HepG2 (cell line): ENCODE results near the gene B4GALT5. TPM values are rescaled to one million over a fixed set of nuclear protein-coding genes. Genes with fewer than 3 reads are reported as not detected.

Experiments
- ATAC-seq: fragments of 200-7000 bp; cut with Tn5 transposase; 3 replicates; pipeline ENCODE4 v1.9.1; 2020; ENCODE audit warnings: mild to moderate bottlenecking, moderate library complexity
- BruUV-seq: library from RNA; stranded (reverse); fragments of 400-500 nt; replicated peaks from 2 replicates; lab custom pipeline; 2021; lab: Mats Ljungman, UMichigan
- CTCF ChIA-PET: fragments of 300-600 bp; formaldehyde crosslinking; extraction: SDS; loops from one replicate; lab custom pipeline; 2021; ENCODE audit warnings: low total read pairs, inconsistent platforms, low intra/inter-chr PET ratio; lab: Yijun Ruan, JAX
- POLR2A ChIA-PET: fragments of 350-600 bp; sonication (Branson Sonifier 250); formaldehyde crosslinking; loops from one replicate; lab custom pipeline; 2020; ENCODE audit warnings: antibody characterized with exemption, inconsistent platforms; lab: Yijun Ruan, JAX
- DNase-seq: peaks from one replicate; pipeline ENCODE4 v3.0.0-alpha.2; 2015; ENCODE audit warnings: low spot score
- FAIRE-seq: peaks from 3 replicates; lab custom pipeline; 2011; peaks lifted over from hg19 to GRCh38; lab: Jason Lieb, UNC
- H2AFZ ChIP-seq: one replicate; pipeline ENCODE4 v1.6.1; 2011; ENCODE audit warnings: low read length, inconsistent platforms
- H3K27ac ChIP-seq: fragments of 300-600 bp; 3 replicates; pipeline ENCODE4 v1.8.0; 2011; ENCODE audit warnings: mixed run types, mild to moderate bottlenecking, mixed read lengths, low read length, inconsistent platforms; ENCODE audit not compliant: insufficient read depth; ENCODE audit errors: extremely low read length
- H3K27me3 ChIP-seq, 2 experiments: fragments of 200-600 bp in 1 of 2; 2 replicates in 1 of 2; 3 replicates in 1 of 2; pipeline versions ENCODE4 v1.6.0 to v1.8.0; 2011; ENCODE audit warnings: low read length in 2 of 2, mild to moderate bottlenecking in 2 of 2, moderate library complexity in 2 of 2, inconsistent platforms in 1 of 2; ENCODE audit not compliant: insufficient read depth in 2 of 2, control insufficient read depth in 1 of 2
- H3K36me3 ChIP-seq, 2 experiments: fragments of 200-600 bp in 1 of 2; replicated peaks in 1 of 2; 2 replicates in 1 of 2; 3 replicates in 1 of 2; pipeline versions ENCODE4 v1.5.1 to v1.8.0; 2011; ENCODE audit warnings: low read length in 2 of 2, inconsistent platforms in 1 of 2; ENCODE audit not compliant: insufficient read depth in 2 of 2, control insufficient read depth in 1 of 2
- H3K4me1 ChIP-seq: 2 replicates; pipeline ENCODE4 v1.5.1; 2012; ENCODE audit warnings: low read length, inconsistent platforms; ENCODE audit not compliant: insufficient read depth
- H3K4me2 ChIP-seq: 2 replicates; pipeline ENCODE4 v1.6.0; 2011; ENCODE audit warnings: low read depth, low read length, inconsistent platforms
- H3K4me3 ChIP-seq, 3 experiments: fragments of 200-600 bp in 1 of 3; sonication (generic), shearing (Covaris generic) in 1 of 3; replicated peaks in 1 of 3; 2 replicates each; pipeline ENCODE4 v1.5.1; 2011 to 2016; ENCODE audit warnings: low read length in 3 of 3, inconsistent platforms in 2 of 3, low read depth in 2 of 3, mild to moderate bottlenecking in 2 of 3, control low read depth in 1 of 3, mixed read lengths in 1 of 3; ENCODE audit not compliant: insufficient read depth in 1 of 3
- H3K79me2 ChIP-seq: one replicate; pipeline ENCODE4 v1.6.1; 2011; ENCODE audit warnings: low read length, inconsistent platforms; ENCODE audit not compliant: insufficient read depth
- H3K9ac ChIP-seq: 2 replicates; pipeline ENCODE4 v1.6.0; 2011; ENCODE audit warnings: mild to moderate bottlenecking, low read depth, low read length, inconsistent platforms; ENCODE audit not compliant: insufficient read depth
- H3K9me3 ChIP-seq: 2 replicates; pipeline ENCODE4 v1.5.1; 2012; ENCODE audit warnings: mild to moderate bottlenecking, low read length
- H4K20me1 ChIP-seq: 2 replicates; pipeline ENCODE4 v1.6.0; 2011; ENCODE audit warnings: inconsistent platforms, mild to moderate bottlenecking, low read length, moderate library complexity; ENCODE audit not compliant: insufficient read depth
- BRD4 ChIP-seq: sonication (generic); formaldehyde crosslinking; IDR thresholded peaks from 2 replicates; pipeline ENCODE4 v1.4.0; 2020; ENCODE audit warnings: missing genetic modification reagents
- MED8 ChIP-seq: sonication (generic); formaldehyde crosslinking; IDR thresholded peaks from 2 replicates; pipeline ENCODE4 v1.8.1; 2023; ENCODE audit warnings: mild to moderate bottlenecking, missing genetic modification reagents; ENCODE audit not compliant: insufficient replicate concordance
- RELA ChIP-seq: sonication (generic); formaldehyde crosslinking; IDR thresholded peaks from 2 replicates; pipeline ENCODE4 v1.4.0; 2020; ENCODE audit warnings: missing genetic modification reagents
- SRY ChIP-seq: sonication (generic); formaldehyde crosslinking; IDR thresholded peaks from 2 replicates; pipeline ENCODE4 v1.8.0; 2022; ENCODE audit warnings: mild to moderate bottlenecking, missing genetic modification reagents
- TBX2 ChIP-seq: sonication (generic); formaldehyde crosslinking; IDR thresholded peaks from 2 replicates; pipeline ENCODE4 v1.5.0; 2020; ENCODE audit warnings: missing genetic modification reagents, mild to moderate bottlenecking, borderline replicate concordance
- ZNF142 ChIP-seq: sonication (generic); formaldehyde crosslinking; IDR thresholded peaks from 2 replicates; pipeline ENCODE4 v1.4.0; 2020; ENCODE audit warnings: missing genetic modification reagents
- ZNF317 ChIP-seq: sonication (generic); formaldehyde crosslinking; IDR thresholded peaks from 2 replicates; pipeline ENCODE4 v1.5.0; 2020; ENCODE audit warnings: mild to moderate bottlenecking, missing genetic modification reagents
- ZNF496 ChIP-seq: sonication (generic); formaldehyde crosslinking; IDR thresholded peaks from 2 replicates; pipeline ENCODE4 v1.8.1; 2023; ENCODE audit warnings: mild to moderate bottlenecking, moderate library complexity, missing genetic modification reagents; ENCODE audit not compliant: insufficient replicate concordance
- WGBS: methylation state at CpG from one replicate; pipeline ENCODE4 v1.1.6; 2017; ENCODE audit warnings: low lambda C conversion rate; 5-methylcytosine and 5-hydroxymethylcytosine counted together
- in situ Hi-C: cut with HindIII; loops from 2 replicates; pipeline ENCODE4 v1.10.0; 2017; ENCODE audit warnings: low pct_unique_long_range_greater_than_20kb; ENCODE audit not compliant: extremely low pct_ligation_motif_present
- intact Hi-C: fragments of 100-400 bp; cut with micrococcal nuclease; formaldehyde crosslinking; loops from one replicate; pipeline ENCODE4 v1.10.0; 2022; ENCODE audit not compliant: unreplicated experiment
- polyA plus RNA-seq, 8 experiments: library from polyadenylated mRNA; depleted of rRNA in 3 of 8; stranded (reverse) in 7 of 8; unstranded in 1 of 8; fragments of >200 nt; fragmentation: Illumina TruSeq in 4 of 8; extraction: Trizol in 4 of 8; gene quantifications; 2 replicates each; pipeline versions ENCODE4 v1.2.1 to v1.2.3, GENCODE V29; 2011 to 2016; ENCODE audit warnings: low read depth in 4 of 8, missing spikeins in 1 of 8, mixed read lengths in 1 of 8; ENCODE audit not compliant: insufficient read depth in 1 of 8
- total RNA-seq, 5 experiments: library from RNA; depleted of rRNA; stranded (reverse); fragments of >200 nt; fragmentation: Illumina TruSeq; extraction: Trizol; gene quantifications; 2 replicates each; pipeline ENCODE4 v1.2.3, GENCODE V29; 2016; ENCODE audit warnings: low read depth in 1 of 5

B4GALT5 gene
- total and polyA plus RNA-seq, 2 of the 13 experiments (the other 11 are each of a cell fraction or from before 2014, with no cell fraction given), result 27.3 to 30.9 TPM

GRCh38 chr20:49704932-49705336 lies 8.7 kb downstream of the B4GALT5 start:
- FAIRE-seq, result no peak
- in situ Hi-C loops (no loop called here), intact Hi-C loops (no loop called here)
- no peak for DNase-seq
- Histone ChIP-seq H3K36me3 (peaks cover 2 to 7% of the 10 kb centered on the region in 2 experiments; a peak in 3 of 5 replicates), H3K4me2 (no peak overlapping the region), H3K79me2 (peaks cover 95% of the 10 kb centered on the region), H3K27me3 (no peaks in the 10 kb centered on the region), H3K9ac (no peak overlapping the region), H3K9me3 (no peaks in the 10 kb centered on the region), H2AFZ (no peak overlapping the region), H4K20me1 (peaks cover 15% of the 10 kb centered on the region), H3K4me1 (peaks cover 75% of the 10 kb centered on the region), H3K27ac (no peak overlapping the region), H3K4me3 (no peak overlapping the region)
- no TSS peak for BruUV-seq
- ChIA-PET POLR2A (interaction anchor here (0.9 kb wide), 1 partner anchor 13 kb away, joined by 3 read pairs; no protein-coding TSS in a partner anchor), CTCF (no interaction called here)
- ATAC-seq, result no peak
- WGBS, result 97% methylated on average over 1 of the region's 1 CpG
- TF ChIP-seq BRD4 (CRISPR knock-in tag) (no peak), SRY (CRISPR knock-in tag) (no peak), ZNF317 (CRISPR knock-in tag) (no peak), ZNF496 (CRISPR knock-in tag) (no peak), RELA (CRISPR knock-in tag) (no peak)

GRCh38 chr20:49701916-49702315 lies 11.8 kb downstream of the B4GALT5 start:
- H2AFZ ChIP-seq, result no peak overlapping the region
- H3K4me1 ChIP-seq, result peaks cover 73% of the 10 kb centered on the region
- CTCF ChIA-PET, result no interaction called here
- H3K4me3 ChIP-seq, result no peak overlapping the region
- BruUV-seq, result no TSS peak
- no peaks in the 10 kb centered on the region for H3K27me3 ChIP-seq
- intact Hi-C loops (no loop called here), in situ Hi-C loops (no loop called here)
- POLR2A ChIA-PET, result no interaction called here
- ATAC-seq, result no peak
- FAIRE-seq, result no peak
- H3K9me3 ChIP-seq, result no peaks in the 10 kb centered on the region
- H3K9ac ChIP-seq, result no peak overlapping the region
- H3K27ac ChIP-seq, result no peak overlapping the region
- H3K4me2 ChIP-seq, result no peak overlapping the region
- peaks cover 98% of the 10 kb centered on the region for H3K79me2 ChIP-seq
- 98% methylated on average over 8 of the region's 8 CpGs for WGBS
- no peak for DNase-seq
- peaks cover 2 to 7% of the 10 kb centered on the region in 2 experiments; a peak in 3 of 5 replicates for H3K36me3 ChIP-seq
- H4K20me1 ChIP-seq, result peaks cover 14% of the 10 kb centered on the region
- no peak for TF ChIP-seq MED8 (CRISPR knock-in tag)
- TF ChIP-seq TBX2 (CRISPR knock-in tag), result no peak
- no peak for TF ChIP-seq ZNF142 (CRISPR knock-in tag)
